Kidney epithelial cell (primary cell): ENCODE measurements around the gene SLC22A1. TPM values are rescaled to one million over a fixed set of nuclear protein-coding genes. Genes with fewer than 3 reads are reported as not detected.
"Not testable (repeated sequence)": the region's sequence is repeated elsewhere in the genome, so short reads cannot be mapped to it uniquely, and the experiment has no call there.

ENCODE experiments used
- DNase-seq: peaks from one replicate; pipeline ENCODE4 v3.0.0-alpha.2; 2010; ENCODE audit warnings: low read depth
- H3K27me3 ChIP-seq: 2 replicates; pipeline ENCODE4 v1.6.0; 2011; ENCODE audit warnings: low read length; ENCODE audit not compliant: control insufficient read depth, insufficient read depth
- H3K36me3 ChIP-seq: 2 replicates; pipeline ENCODE4 v1.5.1; 2011; ENCODE audit warnings: low read length; ENCODE audit not compliant: control insufficient read depth, insufficient read depth
- H3K4me3 ChIP-seq: 2 replicates; pipeline ENCODE4 v1.5.1; 2011; ENCODE audit warnings: low read depth, mild to moderate bottlenecking, control low read depth, low read length
- total RNA-seq: library from RNA; depleted of rRNA; stranded (reverse); fragments of >200 nt; gene quantifications from 2 replicates; pipeline ENCODE4 v1.2.3, GENCODE V29; 2015
- TF ChIP-seq, protein P1 (sequence below): IDR thresholded peaks from 2 replicates; pipeline ENCODE4 v1.5.1; 2011; ENCODE audit warnings: mild to moderate bottlenecking, moderate library complexity, low read length, control low read depth, inconsistent platforms; ENCODE audit not compliant: insufficient read depth, poor library complexity, severe bottlenecking

The SLC22A1 gene
- total RNA-seq, 1 donor from 2014 or later, result 1.3 TPM

DNA sequence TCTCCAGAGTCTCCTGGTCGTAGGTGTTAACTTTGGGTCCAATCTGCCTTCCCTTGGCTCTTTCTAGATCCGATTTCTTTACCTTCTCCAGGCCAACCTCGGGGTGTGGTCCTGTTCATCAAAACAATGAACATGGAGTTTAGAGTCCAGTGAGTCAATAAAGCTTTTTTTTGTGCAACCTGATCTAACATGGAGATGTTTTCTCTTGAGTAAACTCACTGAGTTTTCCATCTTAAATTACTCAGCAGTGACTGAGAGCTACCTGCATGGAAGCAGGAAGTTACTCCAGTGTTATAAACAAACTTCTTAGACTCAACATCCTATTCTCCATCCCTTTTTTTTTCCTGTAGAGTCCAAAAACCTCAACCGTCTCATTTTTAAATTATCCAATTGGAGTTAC, 14.9 kb upstream of the SLC22A1 start:
- no peak overlapping the region for H3K4me3 ChIP-seq
- TF ChIP-seq, protein P1, sequence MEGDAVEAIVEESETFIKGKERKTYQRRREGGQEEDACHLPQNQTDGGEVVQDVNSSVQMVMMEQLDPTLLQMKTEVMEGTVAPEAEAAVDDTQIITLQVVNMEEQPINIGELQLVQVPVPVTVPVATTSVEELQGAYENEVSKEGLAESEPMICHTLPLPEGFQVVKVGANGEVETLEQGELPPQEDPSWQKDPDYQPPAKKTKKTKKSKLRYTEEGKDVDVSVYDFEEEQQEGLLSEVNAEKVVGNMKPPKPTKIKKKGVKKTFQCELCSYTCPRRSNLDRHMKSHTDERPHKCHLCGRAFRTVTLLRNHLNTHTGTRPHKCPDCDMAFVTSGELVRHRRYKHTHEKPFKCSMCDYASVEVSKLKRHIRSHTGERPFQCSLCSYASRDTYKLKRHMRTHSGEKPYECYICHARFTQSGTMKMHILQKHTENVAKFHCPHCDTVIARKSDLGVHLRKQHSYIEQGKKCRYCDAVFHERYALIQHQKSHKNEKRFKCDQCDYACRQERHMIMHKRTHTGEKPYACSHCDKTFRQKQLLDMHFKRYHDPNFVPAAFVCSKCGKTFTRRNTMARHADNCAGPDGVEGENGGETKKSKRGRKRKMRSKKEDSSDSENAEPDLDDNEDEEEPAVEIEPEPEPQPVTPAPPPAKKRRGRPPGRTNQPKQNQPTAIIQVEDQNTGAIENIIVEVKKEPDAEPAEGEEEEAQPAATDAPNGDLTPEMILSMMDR, result no peak
- peaks cover 1% of the 10 kb centered on the region for H3K36me3 ChIP-seq
- H3K27me3 ChIP-seq, result no peaks in the 10 kb centered on the region
- DNase-seq, result no peak

DNA sequence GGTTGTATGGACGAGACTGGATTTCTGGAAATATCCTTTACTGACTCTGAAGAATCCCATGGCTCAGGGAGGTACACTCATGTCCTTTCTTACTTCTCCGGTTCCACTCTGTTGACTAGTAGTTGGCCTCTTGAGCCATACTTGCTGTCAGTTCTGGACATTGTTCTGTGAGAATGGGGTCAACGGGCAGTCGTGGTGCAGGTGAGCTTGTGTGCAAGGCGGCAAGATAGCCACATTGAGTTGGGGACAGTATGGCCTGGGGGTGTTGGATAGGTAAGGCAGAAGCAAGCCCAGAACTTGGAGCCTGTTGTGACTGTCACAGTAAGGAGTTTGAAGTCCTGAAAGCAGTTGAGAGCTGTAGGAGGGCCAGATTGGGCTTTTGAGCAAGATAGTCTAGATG, 13.5 kb upstream of the SLC22A1 start:
- no peak for DNase-seq
- Histone ChIP-seq H3K36me3 (peaks cover 1% of the 10 kb centered on the region), H3K4me3 (no peak overlapping the region), H3K27me3 (no peaks in the 10 kb centered on the region)
- TF ChIP-seq, protein P1, result no peak

DNA sequence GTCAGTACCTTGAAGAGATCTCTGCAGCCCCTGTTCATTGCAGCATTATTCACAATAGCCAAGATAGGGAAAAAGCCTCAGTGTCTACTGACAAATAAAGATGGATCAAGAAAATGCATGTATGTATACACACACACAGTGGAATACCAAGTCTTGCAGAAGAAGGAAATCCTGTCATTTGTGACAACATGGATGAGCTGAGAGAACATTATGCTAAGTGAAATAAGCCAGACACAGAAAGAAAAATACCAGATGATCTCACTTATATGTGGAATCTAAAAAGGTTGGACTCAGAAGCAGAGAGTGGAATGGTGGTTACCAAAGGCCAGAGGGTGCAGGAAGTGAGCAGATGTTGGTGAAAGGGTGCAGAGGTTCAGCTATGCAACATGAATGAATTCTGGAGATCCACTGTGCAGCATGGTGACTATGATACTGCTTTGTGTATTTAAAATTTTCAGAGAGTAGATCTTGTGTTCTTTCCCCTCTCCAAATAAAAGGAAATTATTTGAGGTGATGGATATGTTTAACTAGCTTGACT, 11.0 kb upstream of the SLC22A1 start:
- no peak overlapping the region for H3K4me3 ChIP-seq
- no peak for DNase-seq
- no peaks in the 10 kb centered on the region for H3K27me3 ChIP-seq
- TF ChIP-seq, protein P1, result no peak
- H3K36me3 ChIP-seq, result peaks cover 1% of the 10 kb centered on the region

DNA sequence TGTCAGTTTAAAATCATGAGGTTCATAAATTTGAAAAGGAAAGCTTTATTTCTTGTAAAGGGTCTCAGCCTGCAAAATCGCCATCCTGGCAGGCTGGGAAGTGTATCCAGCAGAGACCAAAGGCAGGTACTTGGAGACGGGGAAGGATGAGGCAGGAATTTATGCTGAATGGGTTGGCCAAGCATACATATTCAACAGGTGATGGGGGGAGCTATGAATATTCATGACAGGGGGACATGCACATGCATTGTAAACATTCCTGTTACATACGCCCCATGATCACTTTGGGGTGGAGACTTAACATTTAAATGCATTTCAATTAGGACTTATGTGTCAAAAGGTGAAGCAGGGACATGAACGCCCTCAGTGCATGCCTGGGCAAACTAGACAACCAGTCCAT, 9.8 kb upstream of the SLC22A1 start:
- no peak for DNase-seq
- H3K4me3 ChIP-seq, result no peak overlapping the region
- no peaks in the 10 kb centered on the region for H3K27me3 ChIP-seq
- H3K36me3 ChIP-seq, result peaks cover 1% of the 10 kb centered on the region
- TF ChIP-seq, protein P1, result no peak

DNA sequence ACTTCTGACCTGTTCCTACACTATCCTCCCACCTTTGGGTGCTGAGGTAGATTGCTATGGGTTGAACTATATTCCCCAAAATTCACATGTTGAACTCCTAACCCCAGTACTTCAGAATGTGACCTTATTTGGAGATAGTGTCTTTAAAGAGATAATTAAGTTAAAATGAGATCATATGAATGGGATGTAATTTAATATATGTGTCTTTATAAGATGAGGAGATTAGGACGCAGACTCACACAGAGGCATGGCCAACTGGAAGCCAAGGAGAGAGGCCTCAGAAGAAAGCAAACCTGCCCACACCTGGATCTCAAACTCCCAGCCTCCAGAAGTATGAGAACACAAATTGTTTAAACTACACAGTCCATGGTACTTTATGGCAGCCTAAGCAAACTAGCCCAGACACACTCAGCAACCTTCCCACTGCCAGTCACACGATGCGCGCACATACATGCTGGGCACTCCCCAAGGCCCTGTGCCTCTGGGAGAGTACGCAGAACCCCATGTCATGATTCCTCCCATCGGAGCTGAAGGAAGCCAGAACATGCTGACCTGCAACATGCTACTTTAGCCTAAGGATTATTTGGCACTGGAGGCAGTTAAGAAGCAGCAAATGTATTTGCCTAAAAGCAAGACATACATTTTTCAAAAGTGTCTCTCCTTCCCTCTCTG, 8.9 kb upstream of the SLC22A1 start:
- peaks cover 1% of the 10 kb centered on the region for H3K36me3 ChIP-seq
- H3K4me3 ChIP-seq, result no peak overlapping the region
- H3K27me3 ChIP-seq, result no peaks in the 10 kb centered on the region
- TF ChIP-seq, protein P1, result no peak
- no peak for DNase-seq

DNA sequence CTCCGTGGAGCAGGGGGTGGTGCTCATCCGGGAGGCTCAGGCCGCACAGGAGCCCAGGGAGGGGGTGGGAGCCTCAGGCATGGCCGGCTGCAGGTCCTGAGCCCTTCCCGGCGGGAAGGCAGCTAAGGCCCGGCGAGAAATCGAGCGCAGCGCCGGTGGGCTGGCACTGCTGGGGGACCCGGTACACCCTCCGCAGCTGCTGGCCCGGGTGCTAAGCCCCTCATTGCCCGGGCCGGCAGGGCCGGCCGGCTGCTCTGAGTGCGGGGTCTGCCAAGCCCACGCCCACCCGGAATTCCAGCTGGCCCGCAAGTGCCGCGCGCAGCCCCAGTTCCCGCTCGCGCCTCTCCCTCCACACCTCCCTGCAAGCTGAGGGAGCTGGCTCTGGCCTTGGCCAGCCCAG, 7.1 kb upstream of the SLC22A1 start:
- not testable (repeated sequence) for DNase-seq, H3K27me3 ChIP-seq, H3K4me3 ChIP-seq, H3K36me3 ChIP-seq
